T-helper 1 cell (primary cell): ENCODE data around the gene DGLUCY.
"Not testable (repeated sequence)": the region's sequence is repeated elsewhere in the genome, so short reads cannot be mapped to it uniquely, and the experiment has no call there.

ENCODE experiments used
- DNase-seq, 5 donors: peaks; one replicate each; pipeline ENCODE4 v3.0.0-alpha.2; 2012 to 2020

DGLUCY gene

DNA sequence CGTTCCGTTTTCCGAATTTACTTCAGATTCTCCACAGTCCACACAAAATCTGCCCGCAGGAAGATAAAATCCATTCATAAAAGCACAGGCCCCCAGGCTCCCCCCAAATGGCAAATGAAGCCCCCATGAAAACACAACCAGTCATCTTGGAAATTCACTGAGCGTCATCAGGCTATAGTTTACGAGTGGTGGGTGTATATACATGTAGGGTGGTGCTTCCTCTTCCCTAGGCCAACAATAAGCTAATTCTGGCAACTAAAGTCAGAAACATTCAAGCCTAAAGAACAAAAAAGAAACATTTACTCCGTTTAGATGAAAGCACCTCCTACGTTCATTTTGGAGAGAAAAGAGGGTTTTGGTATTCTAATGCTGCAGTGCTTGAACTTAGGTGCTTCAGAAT lies 124.8 kb downstream of the DGLUCY start:
- DNase-seq = no peak

GRCh38 chr14:91241863-91242262 lies 128.0 kb downstream of the DGLUCY start:
- peak in 2 of 5 donors; percentile 19 to 77 for DNase-seq

GRCh38 chr14:91242635-91243034 lies 128.8 kb downstream of the DGLUCY start:
- DNase-seq = peak in 1 of 5 donors; percentile 30

DNA sequence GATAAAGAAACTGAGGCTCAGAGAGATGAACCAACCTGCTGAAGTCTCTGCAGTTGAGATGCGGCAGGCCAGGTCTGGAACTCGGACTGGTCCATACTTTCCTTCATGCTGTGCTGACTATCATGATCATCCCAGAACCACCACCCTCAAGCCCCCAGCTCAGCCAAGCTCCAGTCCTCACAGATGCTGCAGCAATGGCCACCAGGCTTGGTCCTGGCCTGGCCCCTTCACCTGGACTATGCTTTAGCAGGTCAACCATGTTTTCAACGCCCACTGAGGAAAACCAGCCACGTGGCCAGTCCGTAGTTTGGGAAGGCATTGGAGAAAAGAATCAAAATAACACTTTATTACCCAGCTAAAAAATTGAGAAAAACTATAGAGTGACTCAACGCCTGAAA lies 129.2 kb downstream of the DGLUCY start:
- peak in 1 of 5 donors; percentile 46 for DNase-seq

DNA sequence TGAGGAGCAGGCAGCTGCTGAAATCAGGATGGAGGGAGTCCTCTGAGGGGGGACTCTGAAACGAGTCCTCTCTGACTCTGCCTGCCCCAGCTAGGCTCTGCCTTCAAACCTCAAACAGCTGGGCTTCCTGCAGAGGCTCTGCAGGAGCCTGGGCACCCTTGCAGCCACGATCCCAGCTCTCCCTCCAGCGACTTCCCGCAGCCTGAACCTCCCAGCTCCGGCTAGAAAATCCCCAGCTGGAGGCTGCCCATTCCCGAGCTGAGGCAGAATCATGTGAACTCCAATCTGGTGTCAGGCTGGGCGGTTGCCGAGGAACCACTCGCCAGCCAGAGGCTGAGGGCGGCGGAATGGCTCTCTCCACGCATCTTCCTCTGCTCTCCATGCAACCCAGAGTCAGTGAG lies 130.6 kb downstream of the DGLUCY start, which contains the start of gene GPR68:
Gene GPR68, minus strand, starts transcription at position 204 of the 401 bp plus-strand sequence. CDS start 9,654 bp downstream, outside the sequence.
- peak in 1 of 5 donors; percentile 74 for DNase-seq

DNA sequence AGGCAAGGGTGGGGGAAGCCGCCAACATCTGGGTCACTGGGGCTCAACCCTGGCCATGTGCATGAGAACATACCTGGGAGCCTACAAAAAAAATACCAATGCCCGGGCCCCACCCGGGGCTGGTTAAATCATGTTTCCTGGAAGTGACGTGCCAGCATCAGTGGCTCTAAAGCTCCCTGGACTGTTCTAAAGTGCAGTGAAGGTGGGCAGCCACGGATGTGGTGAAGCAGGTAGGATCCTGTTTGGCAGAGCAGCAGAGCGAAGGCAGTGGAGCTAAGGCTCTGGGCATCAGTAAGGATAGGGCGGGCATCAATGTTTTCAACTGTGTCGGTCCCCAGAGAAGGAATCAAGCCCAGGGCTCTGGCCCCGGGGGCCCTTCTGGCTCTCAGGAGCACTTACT lies 131.2 kb downstream of the DGLUCY start:
- DNase-seq = peak; percentile 44 to 93 (median 66)

DNA sequence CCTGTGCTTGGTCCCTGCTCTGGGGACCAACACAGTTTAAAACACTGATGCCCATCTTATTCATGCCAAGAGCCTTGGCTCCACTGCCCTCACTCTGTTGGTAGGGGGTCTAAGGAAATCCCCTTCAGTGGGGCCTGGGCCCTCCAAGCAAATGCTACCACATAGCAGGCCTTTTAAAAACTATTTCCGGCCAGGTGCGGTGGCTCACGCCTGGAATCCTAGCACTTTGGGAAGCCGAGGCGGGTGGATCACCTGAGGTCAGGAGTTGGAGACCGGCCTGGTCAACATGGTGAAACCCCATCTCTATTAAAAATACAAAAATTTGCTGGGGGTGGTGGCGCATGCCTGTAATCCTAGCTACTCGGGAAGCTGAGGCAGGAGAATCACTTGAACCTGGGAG lies 131.7 kb downstream of the DGLUCY start:
- not testable (repeated sequence) for DNase-seq

GRCh38 chr14:91246051-91246852 lies 132.4 kb downstream of the DGLUCY start:
- DNase-seq = peak; percentile 69 to 98 (median 81)

DNA sequence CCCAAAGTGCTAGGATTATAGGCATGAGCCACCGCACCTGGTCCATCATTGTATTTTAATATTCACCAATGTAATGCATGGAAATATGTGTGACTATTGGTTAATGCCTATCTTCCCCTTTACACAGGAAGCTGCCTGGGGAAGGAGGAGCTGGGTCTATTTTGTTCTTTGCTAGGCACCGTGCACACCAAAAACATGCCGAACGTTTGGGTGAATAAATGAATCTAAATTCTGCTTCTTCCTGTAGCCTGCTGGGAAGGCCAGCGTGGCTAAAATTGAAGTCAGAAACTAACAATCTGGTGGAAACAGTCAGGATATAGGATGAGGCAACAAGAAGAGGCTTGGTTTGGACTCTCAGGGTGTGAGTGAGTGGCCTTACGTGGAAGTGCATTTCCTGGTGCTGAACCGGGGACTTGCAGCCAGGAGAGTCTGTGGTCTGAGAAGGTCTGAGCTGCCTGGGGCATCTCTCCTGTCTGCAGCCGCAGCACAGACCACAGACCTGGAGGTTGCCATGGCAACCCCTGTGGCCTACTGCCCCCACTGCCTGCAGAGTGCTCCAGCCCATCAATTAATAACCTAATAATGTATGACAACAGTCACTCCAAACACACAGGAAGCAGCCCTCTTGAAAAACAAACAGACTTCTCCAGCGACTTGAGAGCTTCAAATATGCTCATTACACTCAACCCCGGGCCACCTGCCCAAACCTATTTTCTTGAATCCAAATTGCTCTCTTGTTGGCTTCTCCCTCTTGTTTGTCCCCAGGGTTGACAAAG lies 136.2 kb downstream of the DGLUCY start:
- DNase-seq = peak in 1 of 5 donors; percentile 84

GRCh38 chr14:91250912-91251311 lies 137.0 kb downstream of the DGLUCY start:
- no peak for DNase-seq

DNA sequence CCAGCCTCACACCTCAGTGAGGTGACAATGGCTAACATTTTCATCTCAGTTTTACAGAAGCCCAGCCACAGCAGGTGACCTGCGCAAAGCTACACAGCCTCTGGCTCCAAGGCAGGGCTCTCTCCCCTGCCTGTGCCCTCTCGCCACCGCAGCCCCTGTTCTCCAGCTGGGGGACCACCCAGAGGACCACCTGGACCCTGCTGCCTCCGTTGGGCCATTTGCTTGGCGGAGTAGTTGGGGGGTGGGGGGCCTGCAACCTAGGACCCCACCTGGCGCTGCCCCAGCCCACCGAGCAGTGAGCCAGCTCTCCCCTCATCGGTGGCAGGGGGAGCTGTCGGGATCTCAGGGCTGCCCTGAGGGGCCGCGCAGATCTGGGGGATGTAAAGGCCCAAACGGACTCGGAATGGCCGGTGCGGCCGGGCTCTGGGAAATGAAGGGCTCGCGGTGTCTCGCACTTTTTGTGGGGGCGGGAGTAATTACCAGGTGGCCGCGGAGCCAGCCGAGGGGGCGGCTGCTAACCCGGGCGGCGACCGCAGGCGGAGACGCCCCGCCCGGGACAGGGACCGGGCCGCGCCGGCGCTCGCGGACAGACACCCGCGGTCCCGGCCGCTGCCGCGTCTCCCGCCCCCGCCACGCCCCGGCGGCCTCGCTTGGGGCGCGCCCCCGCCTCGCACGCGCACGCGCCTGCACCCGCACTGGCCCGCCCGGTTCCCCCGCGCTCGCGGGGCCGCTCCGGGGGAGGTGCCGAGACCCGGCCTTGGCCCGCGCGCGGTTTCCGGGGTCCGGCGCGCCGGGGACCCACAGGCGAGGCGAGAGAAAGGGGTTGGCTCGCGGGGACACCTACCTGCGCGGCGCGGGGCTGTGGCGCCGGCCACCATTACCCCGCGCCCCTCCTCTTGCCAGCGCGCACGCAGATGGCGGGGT lies 139.3 kb downstream of the DGLUCY start:
- peak in 3 of 5 donors; percentile 41 to 61 (median 41) for DNase-seq

GRCh38 chr14:91253795-91254323 lies 140.0 kb downstream of the DGLUCY start:
- no peak for DNase-seq

DNA sequence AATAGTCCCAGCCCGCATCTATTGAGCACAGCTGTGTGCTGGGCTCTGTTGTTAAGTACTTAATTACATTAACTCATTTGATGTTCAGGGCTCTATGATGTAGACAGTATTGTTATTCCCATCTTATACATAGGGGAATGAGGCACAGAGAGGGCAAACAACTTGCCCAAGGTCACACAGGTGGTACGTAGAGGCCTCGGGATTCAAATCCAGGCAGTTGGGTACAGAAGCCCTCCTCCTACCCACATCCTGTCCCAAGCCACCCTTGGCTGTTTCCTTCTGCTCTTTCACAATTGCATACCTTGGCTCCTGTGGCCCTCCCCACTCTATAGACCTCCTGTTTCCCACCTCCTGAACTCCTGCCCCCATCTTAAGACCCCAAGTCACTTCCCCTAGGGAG lies 140.6 kb downstream of the DGLUCY start:
- peak in 1 of 5 donors; percentile 77 for DNase-seq

DNA sequence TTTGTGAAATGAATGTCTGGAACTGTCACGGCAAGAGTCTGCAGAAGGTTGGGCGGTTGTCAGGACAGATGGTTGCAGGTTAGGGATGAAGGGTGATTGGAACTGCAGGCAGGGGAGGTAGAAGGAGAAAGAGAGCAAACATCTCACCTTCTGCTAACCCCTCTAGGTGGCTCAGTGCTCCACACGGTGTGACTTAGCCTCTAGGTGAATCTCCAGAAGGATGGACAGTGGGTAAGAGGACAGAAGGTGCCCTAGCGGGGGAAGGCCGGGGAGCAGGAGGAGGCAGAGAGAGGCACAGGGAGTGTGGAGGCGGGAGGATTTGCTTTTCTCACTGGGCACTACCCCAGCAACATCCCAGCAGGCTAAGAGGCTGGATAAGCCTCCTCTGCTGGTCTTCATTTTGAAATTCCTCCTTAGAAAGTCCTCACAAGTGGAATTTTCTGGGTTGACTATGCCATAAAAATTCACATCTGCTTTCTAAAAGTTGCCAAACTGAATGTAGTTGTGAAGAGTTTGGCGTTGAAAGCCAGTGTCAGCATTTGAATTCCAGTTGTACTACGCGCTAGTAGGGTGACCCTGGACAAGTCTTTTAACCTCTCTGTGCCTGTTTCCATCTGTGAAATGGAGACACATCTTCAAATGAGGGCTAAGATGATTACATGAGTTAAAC lies 141.3 kb downstream of the DGLUCY start:
- no peak for DNase-seq

GRCh38 chr14:91256661-91257060 lies 142.8 kb downstream of the DGLUCY start:
- DNase-seq = no peak

- peak in 1 of 5 donors; percentile 54 for DNase-seq
Observed at GRCh38 chr14:91257328-91258010, 143.6 kb downstream of the DGLUCY start.

DNA sequence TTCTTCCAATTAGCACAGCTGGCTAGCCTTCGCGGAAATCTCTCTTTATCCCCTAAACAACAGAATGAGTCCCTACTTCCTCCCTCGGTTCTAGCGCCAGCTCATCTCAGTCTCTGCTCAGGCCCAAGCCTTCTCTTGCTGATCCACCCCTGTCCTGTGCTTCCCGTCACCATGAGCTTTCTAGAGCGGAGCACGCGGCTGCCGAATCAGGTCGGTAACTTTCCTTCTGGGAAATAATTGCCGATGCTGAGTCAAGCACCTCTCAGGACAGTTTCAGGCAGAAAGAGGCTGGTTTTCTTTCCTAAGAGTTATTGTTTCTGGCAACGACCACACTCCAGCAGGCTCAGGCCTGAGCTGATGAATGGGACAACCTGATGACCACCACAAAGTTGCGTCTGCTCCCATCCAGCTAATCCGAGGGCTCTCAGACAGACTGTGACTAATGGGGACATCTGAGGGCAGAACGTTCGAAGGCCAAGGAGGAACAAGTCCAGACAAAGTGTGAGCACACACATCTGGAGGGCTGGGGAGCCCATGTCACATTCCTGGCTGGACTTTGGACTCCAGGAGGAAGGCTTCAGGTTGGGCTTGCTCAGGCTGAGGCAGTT lies 144.2 kb downstream of the DGLUCY start:
- DNase-seq = no peak

DNA sequence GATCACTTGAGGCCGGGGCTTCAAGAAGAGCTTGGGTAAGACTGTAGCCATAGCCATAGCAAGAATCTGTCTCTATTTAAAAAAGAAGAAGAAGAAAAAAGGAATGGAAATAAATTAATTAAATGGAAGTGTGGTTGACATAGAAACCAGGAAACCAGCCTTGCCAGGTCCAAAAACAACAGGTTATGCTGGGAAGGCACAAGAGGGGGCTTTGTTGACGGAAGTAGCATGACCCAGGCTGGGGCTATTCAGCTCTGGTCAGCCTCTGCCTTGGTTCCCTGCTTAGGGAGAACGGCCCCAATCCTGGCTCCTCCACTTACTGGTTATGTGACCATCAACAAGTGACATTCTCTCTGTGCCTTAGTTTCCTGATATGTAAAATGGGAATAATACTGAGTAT lies 145.0 kb downstream of the DGLUCY start:
- DNase-seq = no peak

- peak in 2 of 5 donors; percentile 41 to 67 for DNase-seq
Observed at GRCh38 chr14:91261115-91261514, 147.2 kb downstream of the DGLUCY start.

DNA sequence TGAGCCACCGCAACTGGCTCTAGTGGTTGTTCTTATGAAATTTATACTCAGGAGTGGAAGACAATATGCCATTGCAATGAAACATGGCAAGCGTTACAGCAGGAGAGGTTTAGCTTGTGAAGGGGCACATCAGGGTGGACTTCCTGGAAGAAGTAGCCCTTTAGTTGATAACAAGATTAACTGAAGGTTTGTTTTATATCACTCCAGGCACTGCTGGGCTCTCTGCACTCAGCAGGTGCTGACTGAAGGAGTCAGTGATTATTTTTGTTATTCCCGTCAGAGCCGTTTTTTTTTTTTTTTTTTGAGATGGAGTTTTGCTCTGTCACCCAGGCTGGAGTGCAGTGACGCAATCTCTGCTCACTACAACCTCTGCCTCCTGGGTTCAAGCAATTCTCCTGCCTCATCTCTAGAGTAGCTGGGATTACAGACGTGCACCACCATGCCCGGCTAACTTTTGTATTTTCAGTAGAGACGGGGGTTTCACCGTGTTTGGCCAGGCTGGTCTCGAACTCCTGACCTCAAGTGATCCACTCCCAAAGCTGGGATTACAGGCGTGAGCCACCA lies 148.2 kb downstream of the DGLUCY start:
- no peak for DNase-seq
